NCI-H1930 (cell line): ENCODE results near the gene TPM4.

Experiments
- DNase-seq, 2 experiments: peaks; one replicate each; lab custom pipeline; 2025; lab: John Stamatoyannopoulos, UW

The TPM4 gene

DNA sequence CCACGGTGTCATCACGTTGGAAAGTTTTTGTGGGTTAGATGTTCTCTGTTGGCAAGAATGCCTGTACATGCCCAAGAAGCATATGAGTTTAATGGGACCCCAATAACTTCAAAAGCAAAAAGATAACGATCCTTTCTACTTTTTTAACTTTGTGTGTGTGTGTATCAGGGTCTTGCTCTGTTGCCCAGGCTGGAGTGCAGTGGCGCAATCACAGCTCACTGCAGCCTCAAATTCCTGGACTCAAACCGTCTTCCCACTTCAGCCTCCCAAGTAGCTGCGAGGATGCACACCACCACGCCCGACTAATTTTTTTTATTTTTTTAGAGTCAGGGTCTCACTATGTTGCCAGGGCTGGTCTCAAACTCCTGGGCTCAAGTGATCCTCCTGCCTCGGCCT is 34.3 kb upstream of the TPM4 start:
- no peak for DNase-seq

DNA sequence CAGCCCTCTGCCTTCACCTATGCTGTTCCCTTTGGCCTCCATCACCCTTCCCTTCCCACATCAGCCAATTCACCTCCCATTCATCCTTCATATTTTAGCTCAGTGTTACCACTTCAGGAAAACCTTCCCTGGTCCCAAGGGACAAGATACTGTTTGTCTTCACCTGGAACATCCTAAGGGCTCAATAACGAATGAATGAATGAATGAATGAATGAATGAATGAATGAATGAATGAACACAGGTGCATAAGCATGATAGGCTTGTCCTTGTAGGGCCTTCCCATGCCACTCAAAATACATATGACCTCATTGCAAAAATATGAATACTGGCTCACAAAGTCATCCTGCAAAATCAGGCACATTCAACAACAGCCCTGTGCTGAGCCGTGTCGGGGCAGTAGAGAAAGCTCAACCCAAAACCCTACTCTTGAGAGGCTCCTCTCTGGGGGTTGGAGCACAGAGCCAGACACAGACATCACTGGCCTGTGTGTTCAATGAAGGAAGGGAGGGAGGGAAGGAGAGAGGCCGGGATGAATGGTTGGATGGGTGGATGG is 33.7 kb upstream of the TPM4 start:
- no peak for DNase-seq

DNA sequence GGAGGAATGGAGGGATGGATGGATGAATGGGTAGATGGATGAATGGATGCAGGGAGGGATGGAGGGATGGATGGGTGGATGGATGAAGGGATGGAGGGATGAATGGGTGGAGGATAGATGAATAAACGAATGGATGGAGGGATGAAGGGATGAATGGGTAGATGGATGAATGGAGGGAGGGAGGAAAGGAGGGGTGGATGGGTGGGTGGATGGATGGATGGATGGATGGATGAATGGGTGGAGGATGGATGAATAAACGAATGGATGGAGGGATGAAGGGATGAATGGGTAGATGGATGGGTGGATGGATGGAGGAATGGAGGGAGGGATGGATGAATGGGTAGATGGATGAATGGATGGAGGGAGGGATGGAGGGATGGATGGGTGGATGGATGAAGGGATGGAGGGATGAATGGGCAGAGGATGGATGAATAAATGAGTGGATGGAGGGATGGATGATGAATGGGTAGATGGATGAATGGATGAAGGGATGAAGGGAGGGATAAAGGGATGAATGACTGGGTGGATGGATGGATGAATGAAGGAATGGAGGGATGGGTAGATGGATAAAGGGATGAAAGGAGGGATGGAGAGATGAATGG is 33.0 kb upstream of the TPM4 start:
- DNase-seq = no peak

DNA sequence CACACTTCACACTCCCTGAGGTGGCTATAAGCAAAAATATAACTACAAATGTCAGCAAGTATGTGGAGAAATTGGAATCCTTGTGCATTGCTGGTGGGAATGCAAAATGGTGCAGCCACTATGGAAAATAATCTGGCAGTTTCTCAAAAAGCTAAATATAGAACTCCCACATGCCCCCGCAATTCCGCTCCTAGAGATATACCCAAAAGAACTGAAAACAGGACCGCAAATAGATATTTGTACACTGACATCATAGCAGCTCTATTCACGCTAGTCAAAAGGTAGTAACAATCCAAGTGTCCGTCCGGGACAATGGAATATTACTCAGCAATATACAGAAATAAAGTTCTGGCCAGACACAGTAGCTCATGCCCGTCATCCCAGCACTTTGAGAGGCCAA is 31.5 kb upstream of the TPM4 start:
- DNase-seq = no peak

DNA sequence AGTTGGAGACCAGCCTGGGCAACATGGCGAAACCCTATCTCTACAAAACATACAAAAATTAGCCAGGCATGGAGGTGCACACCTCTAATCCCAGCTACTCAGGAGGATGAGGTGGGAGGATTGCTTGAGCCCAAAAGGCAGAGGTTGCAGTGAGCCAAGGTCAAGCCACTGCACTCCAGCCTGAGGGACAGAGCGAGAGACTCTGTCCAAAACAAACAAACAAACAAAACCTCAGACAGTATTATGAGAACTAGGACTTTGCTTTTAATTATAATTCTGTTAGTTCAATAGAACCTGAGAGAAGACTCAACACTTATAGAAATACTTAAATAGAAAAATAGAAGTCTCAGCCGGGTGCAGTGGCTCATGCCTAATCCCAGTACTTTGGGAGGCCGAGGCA is 31.1 kb upstream of the TPM4 start:
- no peak for DNase-seq

DNA sequence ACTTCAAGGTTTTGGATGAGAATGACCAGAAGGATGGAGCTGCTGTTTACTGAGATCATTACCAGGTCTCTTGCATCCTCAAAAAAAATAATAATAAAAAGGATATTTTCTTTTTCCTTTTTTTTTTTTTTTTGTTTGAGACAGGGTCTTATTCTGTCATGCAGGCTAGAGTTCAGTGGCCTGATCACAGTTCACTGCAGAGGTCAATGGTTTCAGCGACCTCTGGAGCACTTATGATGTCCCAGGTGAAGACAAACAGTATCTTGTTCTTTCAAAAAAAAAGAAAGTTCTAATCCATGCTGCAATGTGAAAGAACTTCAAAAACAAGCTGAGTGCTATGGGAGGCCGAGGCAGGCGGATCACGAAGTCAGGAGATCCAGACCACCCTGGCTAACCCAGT is 30.4 kb upstream of the TPM4 start:
- DNase-seq = no peak

DNA sequence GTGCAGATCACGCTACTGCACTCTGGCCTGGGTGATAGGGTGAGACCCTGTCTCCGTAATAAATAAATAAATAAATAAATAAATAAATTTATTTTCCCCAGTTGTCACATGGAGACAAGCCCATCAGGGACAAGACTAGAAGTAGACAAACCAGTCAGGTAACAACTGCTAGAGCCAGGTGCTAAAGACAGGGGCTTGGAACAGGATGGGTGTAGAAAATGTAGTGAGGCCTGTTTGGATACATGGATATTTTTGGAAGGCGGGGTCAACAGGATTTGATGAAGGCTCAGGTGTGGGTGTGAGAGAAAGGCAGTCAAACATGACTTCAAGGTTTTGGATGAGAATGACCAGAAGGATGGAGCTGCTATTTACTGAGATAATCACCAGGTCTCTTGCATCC is 27.7 kb upstream of the TPM4 start:
- DNase-seq = no peak

DNA sequence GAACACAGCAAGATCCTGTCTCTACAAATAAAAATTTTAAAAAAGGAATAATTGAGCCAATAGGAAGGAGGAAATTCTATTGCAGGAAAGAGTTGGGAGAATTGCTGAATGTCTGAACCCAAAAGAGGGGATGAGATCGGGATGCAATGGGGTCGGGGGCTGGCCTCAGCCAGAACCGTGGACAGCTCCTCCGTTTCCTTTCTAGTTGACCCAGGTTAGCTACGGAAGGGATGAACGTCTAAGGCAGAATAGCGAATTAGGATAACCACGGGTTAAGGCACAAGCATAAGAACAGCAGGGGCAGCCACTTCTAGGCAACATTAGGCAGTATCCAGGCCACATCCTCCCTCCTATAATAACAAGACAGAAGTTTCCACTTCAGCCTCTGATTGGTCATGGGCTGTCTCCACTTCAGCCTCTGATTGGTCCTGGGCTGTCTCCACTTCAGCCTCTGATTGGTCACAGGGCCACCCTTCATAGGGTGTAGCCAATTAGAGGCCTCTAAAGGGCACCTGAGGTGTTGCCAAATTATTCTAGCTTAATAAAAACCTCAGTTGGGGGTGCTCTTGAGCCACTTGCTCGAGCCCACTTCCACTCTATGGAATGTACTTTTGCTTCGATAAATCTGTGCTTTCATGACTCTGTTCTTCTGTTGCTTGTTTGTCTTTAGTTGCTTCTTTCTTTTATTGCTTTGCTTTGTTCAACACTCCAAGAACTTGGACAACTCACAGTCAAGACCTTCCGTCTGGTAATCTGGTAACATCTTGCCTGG is 24.9 kb upstream of the TPM4 start:
- no peak for DNase-seq

DNA sequence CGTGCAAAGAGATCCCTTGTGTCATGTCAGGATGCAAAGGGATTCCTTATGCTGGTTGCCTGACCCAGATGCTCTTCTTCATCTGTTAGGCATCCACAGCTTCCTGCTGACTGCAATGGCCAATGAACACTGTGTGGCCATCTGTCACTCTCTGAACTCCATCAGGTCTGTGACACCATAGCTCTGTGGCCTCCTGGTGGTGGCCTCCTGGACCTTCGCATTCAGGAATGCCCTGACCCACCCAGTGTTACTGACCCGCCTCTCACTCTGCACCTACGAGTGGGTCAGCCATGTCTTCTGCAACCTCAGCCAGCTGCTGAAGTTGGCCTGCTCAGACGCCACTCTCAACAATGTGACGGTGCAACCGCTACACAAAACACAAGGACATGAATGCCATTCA is 23.9 kb upstream of the TPM4 start:
- no peak for DNase-seq

DNA sequence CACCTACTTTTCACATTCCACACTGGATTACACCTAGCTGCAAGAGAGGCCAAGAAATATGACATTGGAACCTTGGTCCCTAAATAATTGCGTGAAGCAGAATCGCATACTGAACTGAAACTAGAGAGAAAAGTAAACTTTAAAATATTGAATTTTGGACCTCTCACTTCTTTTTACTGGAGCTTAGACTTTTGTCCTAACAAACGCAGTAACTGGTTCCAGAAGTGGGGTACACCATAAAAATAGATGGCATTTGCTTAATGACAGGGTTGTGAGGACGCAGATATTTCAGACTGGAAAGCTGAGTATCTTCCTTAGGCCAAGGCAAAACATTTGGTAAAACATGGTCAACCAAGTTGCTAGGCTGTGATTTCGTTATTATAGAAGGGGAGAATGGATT is 19.2 kb upstream of the TPM4 start:
- DNase-seq = no peak

DNA sequence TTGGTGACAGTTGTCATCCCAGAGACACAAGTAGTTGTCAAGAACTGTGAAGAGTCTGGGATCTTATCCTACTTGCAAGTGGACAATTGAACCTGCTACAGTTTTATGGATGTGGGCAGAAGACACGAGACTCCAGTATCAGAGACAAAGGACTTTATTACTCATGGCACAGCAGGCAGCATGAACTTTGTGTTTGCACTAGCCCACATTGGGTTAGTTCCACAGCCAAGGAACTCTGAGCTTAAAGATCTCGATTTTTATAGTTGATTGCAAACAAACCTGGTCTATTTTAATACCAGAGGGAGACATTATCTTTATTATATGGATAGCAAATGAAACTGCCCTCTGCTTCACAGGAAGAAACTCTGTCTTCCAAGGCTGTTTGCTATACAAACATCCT is 16.0 kb upstream of the TPM4 start:
- no peak for DNase-seq

DNA sequence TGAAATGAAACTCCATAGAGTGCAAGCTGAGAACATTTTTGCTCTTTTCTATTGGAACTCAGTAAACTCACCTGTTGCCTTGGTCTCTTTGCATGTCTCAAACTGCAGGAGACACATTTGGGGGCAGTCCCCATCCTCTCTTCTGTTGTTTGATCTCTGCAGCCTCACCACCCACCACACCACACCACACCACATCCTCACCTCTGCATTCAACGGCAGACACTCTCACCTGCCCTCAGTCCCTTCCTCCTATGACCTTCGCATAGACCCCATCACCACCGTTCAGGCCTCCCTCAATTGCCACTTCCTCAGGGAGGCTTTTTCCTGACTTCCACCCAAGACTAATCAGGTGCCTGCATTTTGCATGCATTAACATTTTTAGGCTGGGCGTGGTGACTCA is 14.4 kb upstream of the TPM4 start:
- DNase-seq = no peak

DNA sequence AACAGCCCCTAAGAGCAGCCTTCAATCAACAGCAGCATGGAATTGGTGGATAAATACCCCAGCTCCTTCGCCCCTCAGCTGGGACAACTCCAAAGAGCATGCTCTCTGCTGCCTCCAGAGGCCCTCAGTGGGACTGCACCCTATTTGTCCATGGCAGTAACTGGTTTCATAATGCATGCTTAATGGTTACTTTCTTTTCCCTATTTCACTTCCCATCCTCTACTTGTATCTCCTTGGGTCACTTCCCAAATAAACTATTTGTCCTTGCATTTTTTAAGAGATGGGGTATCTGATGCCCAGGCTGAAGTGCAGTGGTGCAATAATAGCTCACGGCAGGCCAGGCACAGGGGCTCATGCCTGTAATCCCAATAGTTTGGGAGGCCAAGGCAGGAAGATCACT is 13.5 kb upstream of the TPM4 start:
- no peak for DNase-seq

DNA sequence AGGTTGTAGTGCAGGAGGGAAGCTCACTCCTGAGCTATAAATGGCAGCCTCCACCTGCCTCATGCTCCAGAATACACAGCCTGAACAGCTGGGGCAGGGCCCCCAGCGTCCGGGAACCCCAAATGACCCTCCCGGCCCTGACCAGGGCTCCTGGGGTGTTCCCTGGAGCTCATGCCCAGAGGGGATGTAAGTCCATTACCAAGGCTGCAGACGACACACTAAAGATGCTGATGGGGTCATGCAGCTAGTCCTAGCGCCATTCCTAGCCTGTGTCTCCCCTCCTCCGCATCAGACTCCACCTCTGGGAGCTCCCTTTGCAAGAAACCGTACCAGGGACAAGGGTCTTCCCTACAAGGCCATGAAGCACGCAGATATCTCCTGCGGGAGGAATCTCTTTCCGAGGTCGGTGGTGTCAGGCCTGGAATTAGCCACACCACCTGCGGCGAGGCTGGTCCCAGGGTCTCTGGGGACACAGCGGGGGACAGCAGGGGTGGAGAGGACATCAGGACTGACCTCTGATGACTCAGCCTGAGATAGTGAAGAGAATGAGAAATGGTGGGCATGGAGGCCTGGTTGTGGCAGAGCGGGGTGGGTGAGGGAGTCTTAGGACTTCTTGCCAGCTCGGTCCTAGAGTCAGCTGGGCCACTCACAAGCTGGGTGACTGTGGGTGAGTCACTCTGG is 11.9 kb upstream of the TPM4 start:
- no peak for DNase-seq

DNA sequence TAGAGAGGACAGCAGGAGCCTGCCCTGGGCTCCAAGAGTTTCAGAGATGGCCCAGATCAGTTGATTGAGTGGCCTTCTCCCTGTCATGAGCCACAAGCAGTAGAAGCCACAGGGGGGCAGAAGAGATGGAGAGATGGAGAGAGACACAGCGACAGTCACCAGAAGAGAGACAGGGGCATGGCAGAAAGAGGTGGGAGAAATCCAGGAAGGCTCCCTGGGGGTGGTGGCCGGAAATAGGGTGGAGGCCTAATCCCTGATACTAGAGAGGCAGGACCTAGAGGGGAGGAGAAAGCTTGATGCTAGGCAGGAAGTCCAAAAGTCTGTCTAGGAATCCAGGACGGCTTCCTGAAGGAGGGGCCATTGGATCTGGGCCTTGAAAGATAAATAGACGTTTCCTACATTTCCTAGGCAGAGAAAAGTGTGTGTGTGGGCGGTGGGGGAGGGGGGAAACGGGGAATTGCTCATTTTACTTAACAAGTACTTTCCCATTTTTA is 9.6 kb upstream of the TPM4 start:
- no peak for DNase-seq

DNA sequence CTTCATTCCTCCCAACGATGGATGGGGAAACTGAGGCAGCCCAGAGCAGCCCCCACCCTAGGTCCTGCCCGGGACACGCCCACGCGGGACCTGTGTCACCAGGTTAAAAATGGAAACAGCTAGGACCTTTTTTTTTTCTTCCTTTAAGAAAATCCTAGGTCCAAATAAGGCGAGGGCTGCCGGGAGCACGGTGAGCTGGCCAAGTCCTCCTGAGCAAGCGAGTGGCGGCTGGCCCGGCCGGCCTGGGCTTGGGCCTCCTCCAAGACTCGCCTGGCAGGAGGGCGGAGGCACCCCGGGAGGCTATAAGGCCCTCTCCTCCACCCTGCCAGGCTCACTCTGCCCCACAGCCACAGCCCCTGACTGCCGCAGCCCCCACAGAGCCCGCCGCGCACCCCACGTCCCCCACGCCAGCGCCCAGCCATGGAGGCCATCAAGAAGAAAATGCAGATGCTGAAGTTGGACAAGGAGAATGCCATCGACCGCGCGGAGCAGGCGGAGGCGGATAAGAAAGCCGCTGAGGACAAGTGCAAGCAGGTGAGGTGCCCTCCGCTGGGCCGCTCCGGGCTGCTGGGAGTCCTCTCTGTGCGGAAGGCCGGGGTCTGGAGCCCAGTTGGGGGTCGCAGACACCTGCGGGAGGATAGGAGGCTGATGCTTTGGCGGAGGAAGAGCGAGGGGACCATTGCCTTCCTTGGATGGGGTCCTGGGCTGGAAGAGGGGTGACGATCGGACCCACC is 8.9 kb upstream of the TPM4 start:
- no peak for DNase-seq

DNA sequence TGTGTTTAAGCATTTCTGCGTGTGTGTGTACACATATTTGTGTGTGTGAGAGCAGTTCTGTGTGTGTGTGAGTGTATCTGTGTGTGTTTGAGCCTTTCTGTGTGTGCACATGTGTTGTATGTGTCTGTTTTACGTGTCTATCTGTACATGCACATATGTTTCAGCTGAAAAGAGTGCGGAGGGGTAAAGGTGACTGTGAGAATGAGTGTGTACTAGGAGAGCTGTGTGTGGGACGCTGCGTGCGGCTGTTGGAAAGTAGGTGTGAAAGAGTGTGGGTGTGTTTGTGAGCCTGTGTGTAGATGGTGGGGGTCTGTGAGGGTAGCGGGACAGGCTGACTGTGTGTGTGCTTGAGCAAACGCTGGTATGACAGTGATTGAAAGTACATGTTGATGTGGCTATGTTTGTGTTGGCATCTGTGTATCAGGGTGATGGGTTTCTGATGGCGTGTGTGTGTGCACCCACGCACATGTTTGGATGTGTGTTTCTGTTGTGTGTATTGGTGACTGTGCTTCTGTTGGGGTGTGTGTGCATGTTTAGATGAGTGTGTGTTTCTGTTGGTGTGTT is 7.5 kb upstream of the TPM4 start:
- DNase-seq = no peak

DNA sequence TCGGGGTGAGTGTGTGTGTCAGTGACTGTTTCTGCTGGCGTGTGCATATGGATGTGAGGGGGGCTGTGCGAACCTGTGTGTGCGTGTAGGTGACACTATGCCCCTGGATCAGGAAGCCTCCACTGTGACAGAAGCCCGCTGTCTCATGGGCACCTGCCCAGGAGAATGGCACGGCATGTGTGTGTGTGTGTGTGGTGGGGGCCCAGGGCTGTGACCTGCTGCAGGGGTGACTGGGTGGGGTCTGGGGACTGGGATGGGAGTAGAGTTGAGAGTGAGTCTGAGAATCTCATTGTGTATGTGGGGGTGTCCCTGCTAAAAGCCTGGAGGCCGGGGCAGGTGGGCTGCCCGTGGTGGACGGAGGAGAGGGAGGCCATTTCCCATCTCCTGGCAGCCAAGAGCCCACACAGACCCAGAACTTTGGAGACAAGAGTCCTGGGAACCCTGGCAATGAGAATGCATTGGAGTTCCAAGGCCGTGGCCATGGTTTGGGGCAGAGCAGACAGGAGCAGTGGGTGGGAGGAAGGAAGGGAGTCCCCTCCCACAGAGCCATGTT is 6.4 kb upstream of the TPM4 start:
- no peak for DNase-seq

DNA sequence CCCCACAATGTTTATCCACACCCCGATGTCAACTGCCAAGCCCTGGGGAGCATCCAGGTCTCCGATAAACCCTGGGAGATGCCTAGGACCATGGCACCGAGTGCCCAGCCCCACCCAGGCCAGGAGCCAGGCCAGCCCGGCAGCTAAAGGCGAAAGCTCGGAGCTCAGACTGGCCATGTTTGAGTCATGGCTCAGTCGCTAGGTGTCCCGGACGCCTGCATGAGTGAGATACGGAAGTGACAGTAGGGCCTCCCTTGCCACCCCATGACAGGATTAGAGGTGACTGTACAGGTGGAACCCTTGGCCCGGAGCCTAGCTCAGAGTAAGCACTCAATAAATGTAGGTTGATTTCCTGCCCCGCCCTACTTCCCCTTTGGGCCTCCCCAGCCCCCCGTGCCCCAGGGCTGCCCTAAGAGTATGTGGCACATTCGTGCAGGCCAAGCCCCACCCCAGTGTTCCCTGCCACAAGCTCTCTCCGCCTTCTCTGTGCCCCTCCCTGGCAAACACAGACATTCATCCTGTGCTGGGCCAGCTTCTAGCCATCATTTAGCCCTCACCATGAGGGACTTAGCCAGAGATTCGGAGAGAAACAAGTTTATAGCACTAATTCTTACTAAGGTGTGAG is 5.8 kb upstream of the TPM4 start:
- DNase-seq = no peak

DNA sequence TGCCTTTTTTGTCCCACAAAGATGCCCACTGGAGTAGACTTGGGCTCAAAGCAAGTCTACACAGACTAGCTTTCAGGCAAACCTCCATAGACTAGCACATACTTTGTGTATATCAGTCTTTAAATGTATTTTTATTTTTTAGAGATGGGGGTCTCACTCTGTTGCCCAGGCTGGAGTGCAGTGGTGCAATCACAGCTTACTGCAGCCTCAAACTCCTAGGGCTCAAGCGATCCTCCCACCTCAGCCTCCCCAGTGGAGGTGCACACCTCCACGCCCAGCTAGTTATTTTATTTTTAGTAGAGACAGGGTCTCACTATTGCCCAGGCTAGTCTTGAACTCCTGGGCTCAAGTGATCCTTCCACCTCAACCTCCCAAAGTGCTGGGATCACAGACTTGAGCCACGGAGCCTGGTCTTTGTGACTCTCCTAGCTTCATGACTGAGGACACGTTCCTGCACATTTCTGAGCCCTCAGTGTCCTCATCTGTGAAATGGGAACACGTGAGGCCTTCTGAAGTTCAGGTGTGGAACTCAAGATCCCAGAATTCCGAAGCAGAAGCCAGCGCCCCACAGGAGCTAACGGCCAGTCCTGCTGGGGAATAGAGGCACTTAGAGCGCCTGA is 5.1 kb upstream of the TPM4 start:
- no peak for DNase-seq

DNA sequence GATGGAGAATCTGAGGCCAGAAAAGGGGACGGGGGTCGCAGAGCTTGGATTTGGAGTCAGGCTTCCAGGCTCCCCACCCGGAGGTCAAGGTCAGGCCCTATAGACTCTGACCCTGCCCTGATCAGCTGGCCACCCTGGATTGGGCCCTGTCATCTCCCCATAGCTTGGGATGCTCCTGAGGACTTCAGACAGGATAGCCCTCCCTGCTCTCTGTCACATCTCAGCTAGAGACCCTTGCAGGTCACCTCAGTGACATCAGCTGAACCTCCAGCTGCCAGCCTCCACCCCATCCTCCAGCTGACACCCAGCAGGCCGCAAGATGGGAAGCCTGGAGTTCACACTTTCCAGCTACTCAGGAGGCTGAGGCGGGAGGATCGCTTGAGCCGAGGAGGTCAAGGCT is 2.8 kb upstream of the TPM4 start:
- no peak for DNase-seq
